WTC11 (cell line): ENCODE data around the gene NOC3L. TPM values are rescaled to one million over a fixed set of nuclear protein-coding genes. Genes with fewer than 3 reads are reported as not detected.
A peak's percentile ranks its signal among the peaks of the same experiment; 100 is the strongest.

Experiments
- ATAC-seq: fragments of 200-7000 bp; cut with Tn5 transposase; 2 replicates; pipeline ENCODE4 v1.10.0; 2021; ENCODE audit warnings: mild to moderate bottlenecking, moderate library complexity
- CTCF ChIA-PET: fragments of 300-600 bp; sonication (Branson Sonifier 250); formaldehyde crosslinking; loops from one replicate; lab custom pipeline; 2021; ENCODE audit warnings: antibody characterized with exemption; lab: Charles Lee
- POLR2A ChIA-PET: fragments of 350-600 bp; sonication (Branson Sonifier 250); formaldehyde crosslinking; loops from one replicate; lab custom pipeline; 2021; ENCODE audit warnings: antibody characterized with exemption; lab: Charles Lee
- DNase-seq: peaks from one replicate; pipeline ENCODE4 v3.0.0; 2021; ENCODE audit warnings: low spot score
- H3K27ac Mint-ChIP-seq: 2 replicates; pipeline ENCODE4 v1.8.0; 2021; ENCODE audit warnings: mixed read lengths
- H3K27me3 Mint-ChIP-seq: 2 replicates; pipeline ENCODE4 v1.8.0; 2021; ENCODE audit warnings: low read depth, mild to moderate bottlenecking, moderate library complexity, mixed read lengths
- H3K36me3 Mint-ChIP-seq: 2 replicates; pipeline ENCODE4 v1.8.0; 2021; ENCODE audit warnings: mixed read lengths
- H3K4me1 Mint-ChIP-seq: 2 replicates; pipeline ENCODE4 v1.8.0; 2022; ENCODE audit warnings: mixed read lengths
- H3K4me3 Mint-ChIP-seq: 2 replicates; pipeline ENCODE4 v1.8.0; 2021; ENCODE audit warnings: mild to moderate bottlenecking, moderate library complexity, mixed read lengths
- H3K9me3 Mint-ChIP-seq: 2 replicates; pipeline ENCODE4 v1.8.0; 2021; ENCODE audit warnings: mixed read lengths
- E2F4 ChIP-seq: sonication (generic); formaldehyde crosslinking; IDR thresholded peaks from 2 replicates; pipeline ENCODE4 v1.8.1; 2022; ENCODE audit warnings: low read depth, mild to moderate bottlenecking, moderate library complexity, missing genetic modification reagents, borderline replicate concordance
- ESRRA ChIP-seq: sonication (generic); formaldehyde crosslinking; IDR thresholded peaks from 2 replicates; pipeline ENCODE4 v1.8.1; 2022; ENCODE audit warnings: mild to moderate bottlenecking, missing genetic modification reagents, borderline replicate concordance
- FOXJ3 ChIP-seq: sonication (generic); formaldehyde crosslinking; IDR thresholded peaks from 2 replicates; pipeline ENCODE4 v1.9.0; 2021; ENCODE audit warnings: missing genetic modification reagents, mild to moderate bottlenecking, borderline replicate concordance
- FOXK1 ChIP-seq: sonication (generic); formaldehyde crosslinking; IDR thresholded peaks from 2 replicates; pipeline ENCODE4 v1.8.0; 2022; ENCODE audit warnings: mild to moderate bottlenecking, moderate library complexity, missing genetic modification reagents
- FOXP1 ChIP-seq: sonication (generic); formaldehyde crosslinking; IDR thresholded peaks from 2 replicates; pipeline ENCODE4 v1.8.0; 2022; ENCODE audit warnings: missing genetic modification reagents, mild to moderate bottlenecking, moderate library complexity, borderline replicate concordance
- GABPB1 ChIP-seq: sonication (generic); formaldehyde crosslinking; IDR thresholded peaks from 2 replicates; pipeline ENCODE4 v1.8.1; 2023; ENCODE audit warnings: mild to moderate bottlenecking, missing genetic modification reagents
- HMGXB4 ChIP-seq: sonication (generic); formaldehyde crosslinking; IDR thresholded peaks from 2 replicates; pipeline ENCODE4 v1.8.1; 2023; ENCODE audit warnings: mild to moderate bottlenecking, moderate library complexity, missing genetic modification reagents
- SMAD4 ChIP-seq: sonication (generic); formaldehyde crosslinking; IDR thresholded peaks from 2 replicates; pipeline ENCODE4 v1.8.0; 2022; ENCODE audit warnings: mild to moderate bottlenecking, missing genetic modification reagents
- USF1 ChIP-seq: sonication (generic); formaldehyde crosslinking; IDR thresholded peaks from 2 replicates; pipeline ENCODE4 v1.8.0; 2022; ENCODE audit warnings: mild to moderate bottlenecking, missing genetic modification reagents
- ZBTB21 ChIP-seq: sonication (generic); formaldehyde crosslinking; IDR thresholded peaks from 2 replicates; pipeline ENCODE4 v1.8.1; 2023; ENCODE audit warnings: mild to moderate bottlenecking, missing genetic modification reagents, borderline replicate concordance
- ZNF138 ChIP-seq: sonication (generic); formaldehyde crosslinking; conservative IDR thresholded peaks from 2 replicates; pipeline ENCODE4 v1.8.1; 2022; ENCODE audit warnings: mild to moderate bottlenecking, moderate library complexity, missing genetic modification reagents
- ZNF396 ChIP-seq: fragments of 250-450 bp; sonication (Bioruptor Pico); IDR thresholded peaks from 2 replicates; pipeline ENCODE4 v1.8.0; 2021; ENCODE audit warnings: mild to moderate bottlenecking, moderate library complexity, borderline replicate concordance
- ZNF416 ChIP-seq: fragments of 250-450 bp; sonication (Bioruptor Pico); IDR thresholded peaks from 2 replicates; pipeline ENCODE4 v1.9.0; 2021; ENCODE audit warnings: mild to moderate bottlenecking, inconsistent platforms
- ZNF532 ChIP-seq: fragments of 250-450 bp; sonication (Bioruptor Pico); IDR thresholded peaks from 2 replicates; pipeline ENCODE4 v1.9.0; 2021; ENCODE audit warnings: mild to moderate bottlenecking, borderline replicate concordance
- total RNA-seq: library from RNA; stranded (reverse); gene quantifications from 3 replicates; pipeline ENCODE4 v1.2.3, GENCODE V29; 2021

The NOC3L gene
- total RNA-seq, 1 experiment from 2014 or later, result 26.1 TPM

- no peaks in the 10 kb centered on the region for H3K36me3 Mint-ChIP-seq
- peaks cover 12% of the 10 kb centered on the region for H3K4me1 Mint-ChIP-seq
- H3K27ac Mint-ChIP-seq, result no peak overlapping the region
- ChIA-PET CTCF (interaction anchor here (1.0 to 2.9 kb wide), 5 partner anchors 36 to 1028 kb away, joined by 3 to 16 read pairs (median 5); partner anchors contain the start of gene NOC3L), POLR2A (no interaction called here)
- DNase-seq, result peak; percentile 38
- peak overlapping the region; percentile 81 for H3K4me3 Mint-ChIP-seq
- ATAC-seq, result peak; percentile 26
- H3K27me3 Mint-ChIP-seq, result peaks cover 45% of the 10 kb centered on the region
- H3K9me3 Mint-ChIP-seq, result peaks cover 8% of the 10 kb centered on the region; the same call in 1 of the 2 replicates
- TF ChIP-seq HMGXB4 (CRISPR knock-in tag) (0 out of 2 replicates have a peak, but pooled peaks have one; percentile 25), ESRRA (CRISPR knock-in tag) (0 out of 2 replicates have a peak, but pooled peaks have one; percentile 31), FOXP1 (CRISPR knock-in tag) (0 out of 2 replicates have a peak, but pooled peaks have one; percentile 6), GABPB1 (CRISPR knock-in tag) (0 out of 2 replicates have a peak, but pooled peaks have one; percentile 47), FOXJ3 (no peak), ZNF532 (CRISPR knock-in tag) (no peak), ZNF416 (CRISPR knock-in tag) (no peak), ZBTB21 (CRISPR knock-in tag) (no peak), ZNF138 (no peak), FOXK1 (CRISPR knock-in tag) (0 out of 2 replicates have a peak, but pooled peaks have one; percentile 41)
Measured at GRCh38 chr10:94402843-94403379, 40.2 kb upstream of the NOC3L start.

GRCh38 chr10:94402204-94402842 lies 39.6 kb upstream of the NOC3L start, which contains the start of gene TBC1D12:
TBC1D12 (plus strand) TSS chr10:94402541; CDS start chr10:94402614, 73 bp downstream.
- H3K27ac Mint-ChIP-seq, result no peak within 1 kb of the TSS
- TF ChIP-seq SMAD4 (CRISPR knock-in tag), result no peak
- no peak for TF ChIP-seq ZNF416 (CRISPR knock-in tag)
- TF ChIP-seq USF1 (CRISPR knock-in tag), result 0 out of 2 replicates have a peak, but pooled peaks have one; percentile 28
- no peak for TF ChIP-seq E2F4 (CRISPR knock-in tag)
- no peak for TF ChIP-seq ZNF532 (CRISPR knock-in tag)
- TF ChIP-seq HMGXB4 (CRISPR knock-in tag), result 0 out of 2 replicates have a peak, but pooled peaks have one; percentile 32
- TF ChIP-seq ZNF396, result no peak

More at GRCh38 chr10:94402204-94402842, 39.6 kb upstream of the NOC3L start, which contains the start of gene TBC1D12:
- peak within 1 kb of the TSS; percentile 81 for H3K4me3 Mint-ChIP-seq
- H3K27me3 Mint-ChIP-seq, result peaks cover 45% of the 10 kb centered on the region
- no peaks in the 10 kb centered on the region for H3K36me3 Mint-ChIP-seq
- peaks cover 8% of the 10 kb centered on the region; the same call in 1 of the 2 replicates for H3K9me3 Mint-ChIP-seq
- peak; percentile 89 for ATAC-seq
- DNase-seq, result peak; percentile 94
- ChIA-PET POLR2A (no interaction called here), CTCF (interaction anchor here (0.6 to 2.9 kb wide), 8 partner anchors 10 to 1028 kb away, joined by 3 to 16 read pairs (median 4); partner anchors contain the start of gene NOC3L)
- peaks cover 16% of the 10 kb centered on the region for H3K4me1 Mint-ChIP-seq
